Tibial artery (tissue), 4 donors: Measurements from ENCODE around the gene MYO3B.

Source experiments
- DNase-seq, 2 donors: peaks; one replicate each; pipeline ENCODE4 v3.0.0-alpha.2; 2019
- H3K27ac ChIP-seq, 2 donors: fragments of 200-600 bp; sonication (generic) in 1 of 2; 1 replicate in 1 of 2; 2 replicates in 1 of 2; pipeline ENCODE4 v1.5.1; 2018 to 2019; ENCODE audit warnings: mild to moderate bottlenecking in 1 of 2
- H3K27me3 ChIP-seq, 2 donors: fragments of 200-600 bp; sonication (generic) in 1 of 2; one replicate each; pipeline versions ENCODE4 v1.5.1 to v1.6.0; 2016 to 2019
- H3K36me3 ChIP-seq, 3 donors: fragments of 200-600 bp; sonication (generic) in 2 of 3; one replicate each; pipeline ENCODE4 v1.5.1; 2016 to 2019; ENCODE audit warnings: mild to moderate bottlenecking in 2 of 3
- H3K4me1 ChIP-seq, 4 donors: fragments of 200-600 bp; sonication (generic) in 2 of 4; 1 replicate in 3 of 4; 2 replicates in 1 of 4; pipeline ENCODE4 v1.5.1; 2016 to 2019
- H3K4me3 ChIP-seq, 2 donors: fragments of 200-600 bp; sonication (generic) in 1 of 2; 1 replicate in 1 of 2; 2 replicates in 1 of 2; pipeline ENCODE4 v1.5.1; 2018 to 2019; ENCODE audit warnings: mild to moderate bottlenecking in 2 of 2
- H3K9me3 ChIP-seq, 3 donors: fragments of 200-600 bp; sonication (generic) in 1 of 3; one replicate each; pipeline ENCODE4 v1.5.1; 2016 to 2019
- CTCF ChIP-seq, 2 experiments: fragments of 200-600 bp in 1 of 2; fragments of 450-650 bp in 1 of 2; IDR thresholded peaks; one replicate each; pipeline ENCODE4 v1.5.1; 2017 to 2019; ENCODE audit warnings: antibody characterized with exemption in 2 of 2, mild to moderate bottlenecking in 1 of 2, moderate library complexity in 1 of 2
- intact Hi-C: fragments of 100-400 bp; cut with DNase I; formaldehyde crosslinking; loops from one replicate; pipeline ENCODE4 v1.15.0; 2023; ENCODE audit warnings: low total_unique reads

The MYO3B gene

GRCh38 chr2:170204298-170204951 lies 26.5 kb downstream of the MYO3B start:
- H3K36me3 ChIP-seq = no peaks in the 10 kb centered on the region
- no peaks in the 10 kb centered on the region for H3K4me1 ChIP-seq
- intact Hi-C loops = no loop called here
- H3K27ac ChIP-seq = no peak overlapping the region
- TF ChIP-seq CTCF (IDR thresholded peaks at IDR 0.05) = no peak
- H3K9me3 ChIP-seq = no peaks in the 10 kb centered on the region
- H3K27me3 ChIP-seq = no peaks in the 10 kb centered on the region
- H3K4me3 ChIP-seq = no peak overlapping the region
- DNase-seq = no peak

GRCh38 chr2:170206246-170206645 lies 28.3 kb downstream of the MYO3B start:
- Histone ChIP-seq H3K36me3 (no peaks in the 10 kb centered on the region), H3K27ac (no peak overlapping the region), H3K4me1 (no peaks in the 10 kb centered on the region), H3K27me3 (no peaks in the 10 kb centered on the region), H3K4me3 (no peak overlapping the region), H3K9me3 (no peaks in the 10 kb centered on the region)
- intact Hi-C loops = no loop called here
- TF ChIP-seq CTCF (IDR thresholded peaks at IDR 0.05) = no peak
- no peak for DNase-seq

GRCh38 chr2:170206805-170207407 lies 29.0 kb downstream of the MYO3B start:
- Histone ChIP-seq H3K4me1 (no peaks in the 10 kb centered on the region), H3K4me3 (no peak overlapping the region), H3K9me3 (no peaks in the 10 kb centered on the region), H3K27me3 (no peaks in the 10 kb centered on the region), H3K36me3 (no peaks in the 10 kb centered on the region), H3K27ac (no peak overlapping the region)
- DNase-seq = no peak
- no peak for TF ChIP-seq CTCF (IDR thresholded peaks at IDR 0.05)
- intact Hi-C loops = no loop called here

- Histone ChIP-seq H3K9me3 (no peaks in the 10 kb centered on the region), H3K27me3 (no peaks in the 10 kb centered on the region), H3K4me3 (no peak overlapping the region), H3K36me3 (no peaks in the 10 kb centered on the region), H3K27ac (no peak overlapping the region), H3K4me1 (no peaks in the 10 kb centered on the region)
- no peak for DNase-seq
- no peak for TF ChIP-seq CTCF (IDR thresholded peaks at IDR 0.05)
- intact Hi-C loops = no loop called here
These were observed 30.0 kb downstream of the MYO3B start for GRCh38 chr2:170207901-170208300.

- TF ChIP-seq CTCF (IDR thresholded peaks at IDR 0.05) = no peak
- DNase-seq = no peak
- Histone ChIP-seq H3K36me3 (no peaks in the 10 kb centered on the region), H3K4me3 (no peak overlapping the region), H3K9me3 (no peaks in the 10 kb centered on the region), H3K27ac (no peak overlapping the region), H3K27me3 (no peaks in the 10 kb centered on the region), H3K4me1 (no peaks in the 10 kb centered on the region)
- intact Hi-C loops = no loop called here
These were observed 31.0 kb downstream of the MYO3B start for GRCh38 chr2:170208967-170209366.
